HEK293 (cell line): ENCODE data around the gene OR10A6.

ENCODE experiments used
- FEZF1 ChIP-seq: fragments of 450-650 bp; formaldehyde crosslinking; IDR thresholded peaks from 2 replicates; pipeline ENCODE4 v1.5.1; 2016; ENCODE audit warnings: missing biosample characterization, missing genetic modification characterization
- MEIS1 ChIP-seq: sonication (generic); formaldehyde crosslinking; IDR thresholded peaks from 2 replicates; pipeline ENCODE4 v1.8.1; 2022; ENCODE audit warnings: missing genetic modification reagents, mild to moderate bottlenecking, borderline replicate concordance
- OSR2 ChIP-seq: fragments of 450-650 bp; formaldehyde crosslinking; IDR thresholded peaks from 2 replicates; pipeline ENCODE4 v1.5.1; 2016; ENCODE audit warnings: missing biosample characterization, missing genetic modification characterization
- TCF7L2 ChIP-seq: IDR thresholded peaks from 2 replicates; pipeline ENCODE4 v1.6.1; 2011; ENCODE audit warnings: low read depth, mild to moderate bottlenecking, inconsistent platforms, low read length, moderate library complexity, borderline replicate concordance
- ZBTB17 ChIP-seq: fragments of 450-650 bp; formaldehyde crosslinking; IDR thresholded peaks from 2 replicates; pipeline ENCODE4 v1.5.1; 2016; ENCODE audit warnings: missing biosample characterization, missing genetic modification characterization
- ZBTB8A ChIP-seq: fragments of 450-650 bp; formaldehyde crosslinking; IDR thresholded peaks from 2 replicates; pipeline ENCODE4 v1.5.1; 2016; ENCODE audit warnings: missing biosample characterization, missing genetic modification characterization
- ZNF169 ChIP-seq: fragments of 450-650 bp; formaldehyde crosslinking; IDR thresholded peaks from 2 replicates; pipeline ENCODE4 v1.5.1; 2016; ENCODE audit warnings: missing biosample characterization, missing genetic modification characterization
- ZNF24 ChIP-seq: fragments of 450-650 bp; formaldehyde crosslinking; IDR thresholded peaks from 2 replicates; pipeline ENCODE4 v1.5.1; 2016; ENCODE audit warnings: missing biosample characterization, missing genetic modification characterization
- ZNF274 ChIP-seq, 2 experiments: fragments of 200-500 bp in 1 of 2; fragments of 450-650 bp in 1 of 2; sonication (Bioruptor generic) in 1 of 2; formaldehyde crosslinking in 1 of 2; IDR thresholded peaks; 2 replicates each; pipeline versions ENCODE4 v1.5.1 to v1.6.1; 2014 to 2016; ENCODE audit warnings: borderline replicate concordance in 1 of 2, inconsistent platforms in 1 of 2, low read length in 1 of 2, missing biosample characterization in 1 of 2, missing genetic modification characterization in 1 of 2
- ZNF394 ChIP-seq: fragments of 450-650 bp; formaldehyde crosslinking; IDR thresholded peaks from 2 replicates; pipeline ENCODE4 v1.5.1; 2016; ENCODE audit warnings: missing biosample characterization, missing genetic modification characterization, mild to moderate bottlenecking, moderate library complexity, borderline replicate concordance
- ZNF561 ChIP-seq: fragments of 450-650 bp; IDR thresholded peaks from 2 replicates; pipeline ENCODE4 v1.5.1; 2018; ENCODE audit warnings: missing biosample characterization, missing genetic modification characterization, borderline replicate concordance
- TF ChIP-seq, protein P1 (sequence below): fragments of 450-650 bp; formaldehyde crosslinking; IDR thresholded peaks from 2 replicates; pipeline ENCODE4 v1.5.1; 2016; ENCODE audit warnings: missing biosample characterization, missing genetic modification characterization
- TF ChIP-seq, protein P2 (sequence below): fragments of 450-650 bp; formaldehyde crosslinking; IDR thresholded peaks from 2 replicates; pipeline ENCODE4 v1.5.1; 2016; ENCODE audit warnings: missing biosample characterization, missing genetic modification characterization
- TF ChIP-seq, protein P3 (sequence below): fragments of 450-650 bp; formaldehyde crosslinking; IDR thresholded peaks from 2 replicates; pipeline ENCODE4 v1.5.1; 2016; ENCODE audit warnings: missing biosample characterization, missing genetic modification characterization

DNA sequence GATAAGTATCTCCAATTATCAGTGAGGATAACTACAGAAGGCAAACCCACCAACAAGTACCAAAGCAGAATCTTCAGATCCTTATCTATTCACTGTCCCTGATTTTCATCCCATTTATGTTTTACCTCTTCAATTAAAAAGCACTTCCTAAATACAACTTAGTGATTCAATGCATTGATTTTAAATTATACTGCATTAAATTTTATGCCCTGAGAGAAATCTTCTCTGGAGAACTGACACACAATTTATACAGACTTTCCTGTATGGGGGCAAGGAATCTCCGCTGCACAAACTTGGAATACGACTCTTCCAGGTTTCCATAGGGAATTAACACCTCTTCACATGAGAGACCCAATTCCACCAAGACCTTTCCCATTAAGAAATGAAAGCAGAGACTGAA, 10.5 kb upstream of the OR10A6 start, which contains the start of gene OR10A3:
- TF ChIP-seq, protein P1, sequence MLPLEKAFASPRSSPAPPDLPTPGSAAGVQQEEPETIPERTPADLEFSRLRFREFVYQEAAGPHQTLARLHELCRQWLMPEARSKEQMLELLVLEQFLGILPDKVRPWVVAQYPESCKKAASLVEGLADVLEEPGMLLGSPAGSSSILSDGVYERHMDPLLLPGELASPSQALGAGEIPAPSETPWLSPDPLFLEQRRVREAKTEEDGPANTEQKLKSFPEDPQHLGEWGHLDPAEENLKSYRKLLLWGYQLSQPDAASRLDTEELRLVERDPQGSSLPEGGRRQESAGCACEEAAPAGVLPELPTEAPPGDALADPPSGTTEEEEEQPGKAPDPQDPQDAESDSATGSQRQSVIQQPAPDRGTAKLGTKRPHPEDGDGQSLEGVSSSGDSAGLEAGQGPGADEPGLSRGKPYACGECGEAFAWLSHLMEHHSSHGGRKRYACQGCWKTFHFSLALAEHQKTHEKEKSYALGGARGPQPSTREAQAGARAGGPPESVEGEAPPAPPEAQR (tag by site-specific recombination) = no peak
- TF ChIP-seq ZNF274 (IDR thresholded peaks at IDR 0.05; ENCODE audit: low read length) (no peak), ZNF274 (tag by site-specific recombination; IDR thresholded peaks at IDR 0.05; ENCODE audit: borderline replicate concordance) (no peak), ZBTB17 (tag by site-specific recombination) (no peak), ZNF394 (tag by site-specific recombination) (no peak), ZBTB8A (tag by site-specific recombination) (no peak), ZNF561 (tag by site-specific recombination) (no peak), FEZF1 (tag by site-specific recombination) (no peak), ZNF24 (tag by site-specific recombination) (no peak), MEIS1 (no peak), TCF7L2 (no peak), OSR2 (tag by site-specific recombination) (no peak), ZNF169 (tag by site-specific recombination) (no peak)
- TF ChIP-seq, protein P2, sequence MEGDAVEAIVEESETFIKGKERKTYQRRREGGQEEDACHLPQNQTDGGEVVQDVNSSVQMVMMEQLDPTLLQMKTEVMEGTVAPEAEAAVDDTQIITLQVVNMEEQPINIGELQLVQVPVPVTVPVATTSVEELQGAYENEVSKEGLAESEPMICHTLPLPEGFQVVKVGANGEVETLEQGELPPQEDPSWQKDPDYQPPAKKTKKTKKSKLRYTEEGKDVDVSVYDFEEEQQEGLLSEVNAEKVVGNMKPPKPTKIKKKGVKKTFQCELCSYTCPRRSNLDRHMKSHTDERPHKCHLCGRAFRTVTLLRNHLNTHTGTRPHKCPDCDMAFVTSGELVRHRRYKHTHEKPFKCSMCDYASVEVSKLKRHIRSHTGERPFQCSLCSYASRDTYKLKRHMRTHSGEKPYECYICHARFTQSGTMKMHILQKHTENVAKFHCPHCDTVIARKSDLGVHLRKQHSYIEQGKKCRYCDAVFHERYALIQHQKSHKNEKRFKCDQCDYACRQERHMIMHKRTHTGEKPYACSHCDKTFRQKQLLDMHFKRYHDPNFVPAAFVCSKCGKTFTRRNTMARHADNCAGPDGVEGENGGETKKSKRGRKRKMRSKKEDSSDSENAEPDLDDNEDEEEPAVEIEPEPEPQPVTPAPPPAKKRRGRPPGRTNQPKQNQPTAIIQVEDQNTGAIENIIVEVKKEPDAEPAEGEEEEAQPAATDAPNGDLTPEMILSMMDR (tag by site-specific recombination) = no peak
- TF ChIP-seq, protein P3, sequence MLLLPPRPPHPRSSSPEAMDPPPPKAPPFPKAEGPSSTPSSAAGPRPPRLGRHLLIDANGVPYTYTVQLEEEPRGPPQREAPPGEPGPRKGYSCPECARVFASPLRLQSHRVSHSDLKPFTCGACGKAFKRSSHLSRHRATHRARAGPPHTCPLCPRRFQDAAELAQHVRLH (tag by site-specific recombination) = no peak
